PFSK-1 (cell line): ENCODE measurements around the gene SRRT.
A peak's percentile ranks its signal among the peaks of the same experiment; 100 is the strongest.

Experiments
- FOXP2 ChIP-seq: optimal IDR thresholded peaks from 2 replicates; pipeline ENCODE3; 2011; ENCODE audit warnings: borderline replicate concordance, control low read depth, inconsistent platforms; ENCODE audit not compliant: insufficient read depth; ENCODE audit errors: extremely low read length, extremely low read depth
- POLR2AphosphoS5 ChIP-seq: IDR thresholded peaks from 2 replicates; pipeline ENCODE4 v1.6.1; 2012; ENCODE audit warnings: low read depth, mild to moderate bottlenecking, control low read depth, low read length, moderate library complexity
- REST ChIP-seq, 2 experiments: IDR thresholded peaks; 2 replicates each; pipeline versions ENCODE4 v1.6.1 to v1.8.0; 2011 to 2012; ENCODE audit warnings: low read depth in 2 of 2, low read length in 2 of 2, control low read depth in 1 of 2, inconsistent platforms in 1 of 2, mild to moderate bottlenecking in 1 of 2, moderate library complexity in 1 of 2; ENCODE audit not compliant: insufficient read depth in 1 of 2
- SIN3A ChIP-seq: IDR thresholded peaks from 2 replicates; pipeline ENCODE4 v1.6.1; 2012; ENCODE audit warnings: mild to moderate bottlenecking, low read length, moderate library complexity, borderline replicate concordance; ENCODE audit not compliant: insufficient read depth
- TAF1 ChIP-seq: IDR thresholded peaks from 2 replicates; pipeline ENCODE4 v1.6.1; 2012; ENCODE audit warnings: low read length, control low read depth, borderline replicate concordance; ENCODE audit not compliant: insufficient read depth

SRRT gene

GRCh38 chr7:100893910-100894721 is 19.2 kb downstream of the SRRT start:
- TF ChIP-seq TAF1 (no peak), REST (IDR thresholded peaks at IDR 0.05; ENCODE audit: insufficient read depth in 1 of 2, low read depth in 2 of 2, low read length in 2 of 2) (no peak), FOXP2 (no peak), POLR2AphosphoS5 (no peak), SIN3A (no peak)

DNA sequence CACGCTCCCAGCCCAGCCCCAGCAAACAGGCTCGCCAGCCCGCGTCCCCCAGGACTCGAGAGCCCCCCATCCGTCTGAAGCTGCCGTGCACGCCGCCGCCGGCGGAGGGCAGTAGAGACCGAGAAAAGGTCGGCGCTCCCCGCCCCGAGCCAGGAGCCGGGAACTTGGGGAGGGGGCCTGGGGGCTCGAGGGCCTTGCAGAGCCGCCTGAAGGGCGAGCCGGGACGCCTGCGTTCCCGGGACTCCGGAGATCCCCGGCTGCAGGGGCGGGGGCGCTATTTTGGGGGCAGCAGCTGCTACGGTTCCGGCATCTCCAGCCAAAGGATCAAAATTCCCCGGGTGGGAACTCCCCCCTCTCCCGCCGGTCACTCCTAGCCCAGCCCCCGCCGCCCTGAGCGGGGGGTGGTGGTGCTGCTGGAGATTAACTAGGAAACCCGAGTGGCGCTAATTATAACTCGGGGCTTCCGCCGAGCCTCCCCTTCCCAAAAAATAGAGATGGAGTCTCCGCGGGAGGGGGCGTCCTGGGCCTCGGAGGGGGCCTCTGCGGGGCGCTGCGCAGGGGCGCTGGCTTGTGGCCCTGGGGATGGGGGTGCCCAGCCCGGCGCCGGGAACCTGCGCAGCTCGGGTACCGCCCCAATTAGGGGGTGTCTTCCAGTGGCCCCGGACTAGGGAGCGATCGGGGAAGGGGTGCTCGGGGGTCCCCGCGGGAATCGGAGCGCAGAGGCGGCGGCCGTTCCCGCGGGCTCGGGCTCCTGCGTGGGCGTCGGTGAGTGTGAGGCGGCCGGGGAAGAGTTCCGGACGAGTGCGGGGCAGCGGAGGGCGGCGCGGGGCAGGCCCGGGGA is 20.2 kb downstream of the SRRT start:
- TF ChIP-seq TAF1 (no peak), REST (IDR thresholded peaks at IDR 0.05; ENCODE audit: insufficient read depth in 1 of 2, low read depth in 2 of 2, low read length in 2 of 2) (0 out of 4 replicates have a peak, but pooled peaks of 1 of the 2 experiments have one; percentile 15)

DNA sequence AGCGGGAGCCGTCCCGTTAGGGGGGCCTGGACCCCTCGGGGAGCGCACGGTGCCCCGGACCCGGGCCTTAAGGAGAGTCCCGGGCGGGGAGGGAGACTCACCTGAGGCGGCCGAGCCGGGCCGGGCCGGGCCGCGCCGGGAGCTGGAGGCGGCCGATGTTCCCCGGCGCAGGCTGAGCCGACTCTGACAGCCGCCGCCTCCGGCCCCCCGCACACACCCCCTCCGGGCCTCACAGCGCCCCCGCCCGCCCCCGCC is 20.7 kb downstream of the SRRT start, which contains the start of gene ACHE:
Gene ACHE (minus strand): TSS at position 188 of the 255 bp plus-strand sequence. CDS start 1,656 bp downstream, outside the sequence.
- TF ChIP-seq FOXP2 (no peak), POLR2AphosphoS5 (no peak)

DNA sequence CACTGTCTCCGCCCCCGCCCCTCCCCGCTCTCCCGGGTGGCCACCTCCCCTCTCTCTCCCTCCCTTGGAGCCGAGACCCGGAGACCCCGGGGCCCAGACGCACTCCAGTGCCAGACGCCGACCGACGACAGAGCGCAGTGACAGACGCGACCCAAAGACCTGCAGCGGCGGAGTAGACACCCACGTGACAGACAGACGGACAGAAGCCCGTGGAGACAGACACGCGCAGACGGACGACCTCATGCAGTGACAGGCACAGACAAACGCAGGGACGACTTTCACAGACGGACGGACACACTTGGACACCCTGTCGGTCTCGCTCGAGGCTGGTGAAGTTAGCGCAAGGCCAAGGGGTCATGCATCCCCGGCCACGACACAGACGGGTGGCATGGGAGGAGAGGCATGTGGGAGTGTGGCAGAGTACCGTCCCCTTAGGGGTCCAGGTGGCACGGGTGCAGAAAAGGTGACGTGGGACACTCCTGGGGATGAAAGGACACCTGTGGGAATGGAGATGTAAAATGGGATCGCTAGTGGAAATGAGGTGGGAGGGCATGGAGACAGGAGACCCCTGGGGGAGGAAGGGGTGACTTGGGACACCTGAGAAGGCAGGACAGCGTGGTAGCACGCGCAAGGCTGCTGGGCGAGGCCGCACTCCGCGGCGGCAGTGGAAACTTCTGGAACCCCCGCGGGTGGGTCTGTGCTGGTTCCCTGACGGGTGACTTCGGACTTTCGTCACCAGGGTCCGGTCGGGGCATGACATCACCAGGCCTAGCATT is 21.2 kb downstream of the SRRT start:
- no peak for TF ChIP-seq TAF1

GRCh38 chr7:100896732-100897608 is 22.1 kb downstream of the SRRT start:
- no peak for TF ChIP-seq TAF1
- no peak for TF ChIP-seq FOXP2
- no peak for TF ChIP-seq POLR2AphosphoS5

GRCh38 chr7:100897772-100898454 is 23.0 kb downstream of the SRRT start:
- no peak for TF ChIP-seq TAF1
- TF ChIP-seq POLR2AphosphoS5: no peak
- no peak for TF ChIP-seq FOXP2
- no peak for TF ChIP-seq SIN3A
- no peak for TF ChIP-seq REST (IDR thresholded peaks at IDR 0.05; ENCODE audit: insufficient read depth in 1 of 2, low read depth in 2 of 2, low read length in 2 of 2)
